Type B pancreatic cell (in vitro differentiated cells): ENCODE results near the gene BNC2. TPM values are rescaled to one million over a fixed set of nuclear protein-coding genes. Genes with fewer than 3 reads are reported as not detected.

Experiments
- DNase-seq: peaks from one replicate; pipeline ENCODE4 v3.0.0; 2021; ENCODE audit warnings: mixed read lengths; ENCODE audit not compliant: unreplicated experiment; ENCODE audit errors: extremely low spot score
- H3K27ac Mint-ChIP-seq: 2 replicates; pipeline ENCODE4 v1.8.0; 2021; ENCODE audit warnings: mild to moderate bottlenecking, mixed read lengths
- H3K27me3 Mint-ChIP-seq: 2 replicates; pipeline ENCODE4 v1.8.0; 2021; ENCODE audit warnings: mixed read lengths
- H3K36me3 Mint-ChIP-seq: 2 replicates; pipeline ENCODE4 v1.8.0; 2021; ENCODE audit warnings: mixed read lengths
- H3K4me1 Mint-ChIP-seq: one replicate; pipeline ENCODE4 v1.8.0; 2021; ENCODE audit warnings: mixed read lengths; ENCODE audit not compliant: unreplicated experiment
- H3K4me3 Mint-ChIP-seq: 2 replicates; pipeline ENCODE4 v1.8.0; 2021; ENCODE audit warnings: mild to moderate bottlenecking, mixed read lengths
- H3K9me3 Mint-ChIP-seq: 2 replicates; pipeline ENCODE4 v1.8.0; 2021; ENCODE audit warnings: mixed read lengths
- total RNA-seq: library from RNA; stranded (reverse); gene quantifications from 2 replicates; pipeline ENCODE4 v1.2.1, GENCODE V29; 2021; ENCODE audit warnings: low replicate concordance
- TF ChIP-seq, protein P1 (sequence below): fragments of 200-600 bp; sonication (generic); conservative IDR thresholded peaks from 2 replicates; pipeline ENCODE4 v1.5.0; 2021; ENCODE audit warnings: antibody characterized with exemption, mild to moderate bottlenecking

Gene BNC2
- total RNA-seq, 1 donor from 2014 or later: 80.9 TPM

DNA sequence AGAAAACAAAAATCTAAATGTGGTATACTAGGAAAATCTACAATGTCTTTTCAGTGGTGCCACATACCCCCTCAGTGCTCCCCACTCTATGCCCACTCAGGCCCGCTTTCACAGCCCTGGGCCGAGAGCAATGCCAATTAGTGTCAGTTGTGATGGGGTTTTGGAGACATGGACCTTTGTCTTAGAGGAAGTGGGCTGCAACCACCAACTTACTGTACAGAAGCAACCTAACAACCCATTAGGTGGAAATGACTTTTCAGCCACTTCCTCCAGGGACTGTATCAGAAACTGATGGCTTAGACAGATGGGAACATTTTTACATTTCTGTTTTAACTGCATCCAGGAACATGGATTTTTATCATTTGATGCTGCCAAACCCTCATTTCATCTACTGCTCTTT lies 268.0 kb downstream of the BNC2 start:
- Mint-ChIP-seq H3K4me1 (peaks cover 14% of the 10 kb centered on the region), H3K9me3 (no peaks in the 10 kb centered on the region), H3K27ac (no peak overlapping the region), H3K36me3 (peaks cover 4% of the 10 kb centered on the region), H3K27me3 (no peaks in the 10 kb centered on the region), H3K4me3 (no peak overlapping the region)
- TF ChIP-seq, protein P1, sequence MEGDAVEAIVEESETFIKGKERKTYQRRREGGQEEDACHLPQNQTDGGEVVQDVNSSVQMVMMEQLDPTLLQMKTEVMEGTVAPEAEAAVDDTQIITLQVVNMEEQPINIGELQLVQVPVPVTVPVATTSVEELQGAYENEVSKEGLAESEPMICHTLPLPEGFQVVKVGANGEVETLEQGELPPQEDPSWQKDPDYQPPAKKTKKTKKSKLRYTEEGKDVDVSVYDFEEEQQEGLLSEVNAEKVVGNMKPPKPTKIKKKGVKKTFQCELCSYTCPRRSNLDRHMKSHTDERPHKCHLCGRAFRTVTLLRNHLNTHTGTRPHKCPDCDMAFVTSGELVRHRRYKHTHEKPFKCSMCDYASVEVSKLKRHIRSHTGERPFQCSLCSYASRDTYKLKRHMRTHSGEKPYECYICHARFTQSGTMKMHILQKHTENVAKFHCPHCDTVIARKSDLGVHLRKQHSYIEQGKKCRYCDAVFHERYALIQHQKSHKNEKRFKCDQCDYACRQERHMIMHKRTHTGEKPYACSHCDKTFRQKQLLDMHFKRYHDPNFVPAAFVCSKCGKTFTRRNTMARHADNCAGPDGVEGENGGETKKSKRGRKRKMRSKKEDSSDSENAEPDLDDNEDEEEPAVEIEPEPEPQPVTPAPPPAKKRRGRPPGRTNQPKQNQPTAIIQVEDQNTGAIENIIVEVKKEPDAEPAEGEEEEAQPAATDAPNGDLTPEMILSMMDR: no peak
- no peak for DNase-seq

- Mint-ChIP-seq H3K27ac (no peak overlapping the region), H3K4me1 (peaks cover 14% of the 10 kb centered on the region), H3K36me3 (peaks cover 4% of the 10 kb centered on the region), H3K9me3 (no peaks in the 10 kb centered on the region), H3K4me3 (no peak overlapping the region), H3K27me3 (no peaks in the 10 kb centered on the region)
- TF ChIP-seq, protein P1: no peak
- no peak for DNase-seq
These were observed 268.5 kb downstream of the BNC2 start for GRCh38 chr9:16601991-16602390.

DNA sequence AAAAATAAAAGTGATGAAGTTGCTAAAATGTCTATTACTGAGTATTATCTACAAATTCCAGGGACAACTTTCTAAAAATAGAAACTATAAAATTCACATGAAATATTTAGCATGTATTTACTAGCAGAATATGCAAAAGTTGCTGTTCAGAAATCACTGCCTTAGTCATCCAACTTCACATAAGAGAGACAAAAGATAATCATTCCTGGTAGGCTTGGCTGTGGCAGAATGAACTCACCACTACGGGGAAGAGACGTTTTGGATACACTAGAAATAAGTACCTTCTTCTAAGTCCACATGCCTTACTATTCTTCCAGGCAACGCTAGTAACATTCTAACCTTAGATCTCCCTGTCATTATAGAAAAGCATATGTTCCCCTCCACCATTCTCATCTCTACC lies 272.2 kb downstream of the BNC2 start:
- H3K36me3 Mint-ChIP-seq: no peaks in the 10 kb centered on the region
- no peak for DNase-seq
- H3K27ac Mint-ChIP-seq: no peak overlapping the region
- H3K27me3 Mint-ChIP-seq: no peaks in the 10 kb centered on the region
- H3K4me3 Mint-ChIP-seq: no peak overlapping the region
- TF ChIP-seq, protein P1: no peak
- peaks cover 25% of the 10 kb centered on the region for H3K4me1 Mint-ChIP-seq
- no peaks in the 10 kb centered on the region for H3K9me3 Mint-ChIP-seq

- no peaks in the 10 kb centered on the region for H3K36me3 Mint-ChIP-seq
- H3K4me1 Mint-ChIP-seq: peaks cover 25% of the 10 kb centered on the region
- no peaks in the 10 kb centered on the region for H3K9me3 Mint-ChIP-seq
- no peak overlapping the region for H3K27ac Mint-ChIP-seq
- TF ChIP-seq, protein P1: no peak
- no peak overlapping the region for H3K4me3 Mint-ChIP-seq
- no peak for DNase-seq
- no peaks in the 10 kb centered on the region for H3K27me3 Mint-ChIP-seq
These were observed 273.3 kb downstream of the BNC2 start for GRCh38 chr9:16597136-16597535.

- Mint-ChIP-seq H3K9me3 (no peaks in the 10 kb centered on the region), H3K36me3 (no peaks in the 10 kb centered on the region), H3K27me3 (no peaks in the 10 kb centered on the region), H3K4me1 (peaks cover 21% of the 10 kb centered on the region), H3K27ac (no peak overlapping the region), H3K4me3 (no peak overlapping the region)
- DNase-seq: no peak
- TF ChIP-seq, protein P1: no peak
These were observed 275.2 kb downstream of the BNC2 start for GRCh38 chr9:16595227-16595626.

DNA sequence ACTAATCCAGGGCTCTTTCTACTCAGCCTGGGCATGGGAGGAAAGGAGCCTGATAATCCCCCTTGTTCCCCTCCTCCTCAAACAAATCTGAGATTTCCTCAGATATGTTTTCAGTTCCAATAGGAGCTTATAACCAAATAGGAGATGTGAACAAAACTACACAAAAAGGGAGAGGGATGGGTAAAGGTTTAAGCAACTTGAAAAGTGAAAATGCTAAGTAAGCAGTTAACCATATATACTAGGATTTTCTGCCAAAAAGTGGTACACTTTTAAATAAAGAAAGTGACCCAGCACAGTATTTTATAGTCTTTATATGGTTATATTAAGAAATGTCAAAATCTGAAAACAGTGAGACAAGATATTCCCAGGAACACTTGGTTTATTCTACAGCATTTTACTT lies 275.7 kb downstream of the BNC2 start:
- H3K27ac Mint-ChIP-seq: no peak overlapping the region

More for the DNA sequence above, 275.7 kb downstream of the BNC2 start:
- Mint-ChIP-seq H3K36me3 (no peaks in the 10 kb centered on the region), H3K4me3 (no peak overlapping the region), H3K4me1 (peaks cover 21% of the 10 kb centered on the region), H3K27me3 (no peaks in the 10 kb centered on the region), H3K9me3 (no peaks in the 10 kb centered on the region)
- no peak for DNase-seq
- TF ChIP-seq, protein P1: no peak
